Globus pallidus (tissue), 1 donor: ENCODE measurements around the gene AGAP1.

ENCODE experiments used
- DNase-seq: peaks from one replicate; pipeline ENCODE4 v3.0.0-alpha.2; 2015; ENCODE audit warnings: low spot score

The AGAP1 gene

DNA sequence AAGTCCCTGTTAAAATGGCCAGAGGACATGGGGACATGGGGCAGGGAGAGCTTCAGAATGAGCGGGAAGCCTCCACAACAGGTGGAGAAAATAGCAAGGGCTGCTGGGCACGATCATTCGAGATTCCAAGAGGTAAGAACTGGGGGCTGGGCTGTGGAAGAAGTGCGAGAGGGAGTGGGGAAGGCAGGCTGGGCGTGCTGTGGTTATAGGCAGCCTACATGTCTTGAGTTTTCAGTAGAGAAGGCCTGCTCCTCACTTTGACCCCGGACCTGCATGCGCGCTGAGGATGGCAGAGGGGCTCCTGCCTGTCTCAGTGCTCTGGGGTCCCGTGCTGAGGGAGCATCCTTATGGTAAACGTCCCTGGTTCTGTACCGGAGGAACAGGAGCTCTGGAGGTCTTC is 115.5 kb downstream of the AGAP1 start:
- DNase-seq: no peak

DNA sequence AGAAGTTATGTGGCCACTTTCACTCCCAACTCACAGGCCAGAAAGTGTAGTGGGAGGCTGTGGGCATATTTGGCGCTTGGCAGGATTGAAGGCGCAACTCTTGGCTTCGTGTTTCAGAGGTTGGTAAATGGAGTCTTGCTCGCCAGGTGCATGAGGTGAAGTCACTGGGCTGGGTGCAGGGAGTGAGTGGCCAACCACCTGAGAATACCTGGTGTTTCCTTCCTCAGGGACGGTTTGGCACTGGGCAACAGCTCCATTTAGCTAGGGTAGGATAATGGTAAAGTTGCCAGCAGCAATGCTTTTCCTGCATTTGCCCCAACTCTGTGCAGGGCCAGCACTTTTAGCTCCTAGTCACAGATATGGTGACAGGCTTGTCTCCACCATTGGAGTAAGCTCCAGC is 115.9 kb downstream of the AGAP1 start:
- no peak for DNase-seq

DNA sequence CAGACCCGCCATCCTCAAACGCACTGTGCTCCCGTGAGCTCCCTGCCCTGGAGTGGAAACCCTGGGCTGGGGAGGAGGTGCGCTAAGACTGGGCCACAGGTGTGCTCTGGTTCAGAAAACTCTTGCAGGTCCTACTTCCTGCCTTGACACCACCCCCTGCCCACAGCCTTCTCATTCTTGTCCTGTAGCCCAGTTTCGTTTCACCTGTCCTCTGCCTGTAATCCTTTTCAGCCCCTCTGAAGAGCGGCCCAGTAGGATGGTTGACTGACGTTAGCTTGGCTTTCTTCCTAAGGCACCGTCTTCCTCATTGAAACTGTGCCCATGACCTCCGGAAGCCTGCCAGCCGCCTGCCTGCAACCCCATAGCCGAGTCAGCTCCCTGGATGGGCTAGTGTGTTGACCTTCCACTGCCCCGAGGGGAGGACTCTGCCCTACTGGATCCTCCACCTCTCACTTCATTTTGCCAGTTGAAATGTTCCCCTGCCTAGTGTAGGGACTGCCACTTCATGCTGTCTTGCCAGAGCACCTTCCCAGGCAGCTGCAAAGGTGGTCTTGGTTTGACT is 116.9 kb downstream of the AGAP1 start:
- no peak for DNase-seq

GRCh38 chr2:235611349-235611748 is 117.5 kb downstream of the AGAP1 start:
- no peak for DNase-seq

GRCh38 chr2:235611756-235612155 is 117.9 kb downstream of the AGAP1 start:
- no peak for DNase-seq

- DNase-seq: no peak
Measured at GRCh38 chr2:235612181-235612950, 118.5 kb downstream of the AGAP1 start.

DNA sequence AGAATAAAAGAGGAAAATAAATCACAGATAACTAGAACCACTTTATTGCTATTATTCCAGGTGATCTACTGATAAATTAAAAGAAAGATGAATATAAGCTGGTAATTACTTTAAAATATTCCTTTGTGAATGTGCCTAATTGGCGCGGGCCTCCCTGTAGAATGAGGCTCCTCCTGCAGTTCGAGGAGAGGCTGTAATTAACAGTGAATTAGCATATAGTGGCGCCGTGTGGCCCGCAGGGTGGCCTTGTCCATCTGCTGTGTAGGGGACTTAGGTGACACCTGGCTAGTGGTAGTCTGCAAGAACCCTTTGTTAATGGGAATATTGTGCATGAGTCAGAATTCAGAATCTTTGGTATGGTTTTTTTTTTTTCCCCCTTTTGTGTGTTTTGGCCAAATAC is 119.8 kb downstream of the AGAP1 start:
- DNase-seq: no peak

- DNase-seq: no peak
Measured at GRCh38 chr2:235614176-235614860, 120.5 kb downstream of the AGAP1 start.

- DNase-seq: peak; percentile 99
Measured at GRCh38 chr2:235614900-235615712, 121.3 kb downstream of the AGAP1 start.

- no peak for DNase-seq
Measured at GRCh38 chr2:235616885-235617284, 123.0 kb downstream of the AGAP1 start.

DNA sequence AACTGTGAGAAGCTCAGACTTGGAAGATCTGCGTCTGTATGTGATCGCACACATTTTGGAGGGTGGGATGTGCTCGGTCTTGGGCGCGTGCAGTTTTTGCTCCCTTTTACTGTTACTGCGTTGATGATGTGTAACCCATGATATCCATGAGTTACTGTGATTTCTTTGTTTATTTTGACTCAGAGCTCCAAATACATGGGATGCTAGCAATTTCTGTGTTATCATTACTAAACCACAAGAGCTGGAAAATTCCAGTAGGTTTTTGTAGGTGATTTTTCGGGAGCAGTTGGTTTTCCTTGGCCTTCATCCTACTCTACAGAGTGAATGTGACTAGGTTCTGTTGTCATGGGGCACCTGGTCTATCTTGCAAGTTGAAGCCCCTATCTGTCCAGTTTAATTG is 124.2 kb downstream of the AGAP1 start:
- DNase-seq: no peak

GRCh38 chr2:235619544-235619943 is 125.7 kb downstream of the AGAP1 start:
- DNase-seq: no peak

- no peak for DNase-seq
Measured at GRCh38 chr2:235621736-235622135, 127.9 kb downstream of the AGAP1 start.

DNA sequence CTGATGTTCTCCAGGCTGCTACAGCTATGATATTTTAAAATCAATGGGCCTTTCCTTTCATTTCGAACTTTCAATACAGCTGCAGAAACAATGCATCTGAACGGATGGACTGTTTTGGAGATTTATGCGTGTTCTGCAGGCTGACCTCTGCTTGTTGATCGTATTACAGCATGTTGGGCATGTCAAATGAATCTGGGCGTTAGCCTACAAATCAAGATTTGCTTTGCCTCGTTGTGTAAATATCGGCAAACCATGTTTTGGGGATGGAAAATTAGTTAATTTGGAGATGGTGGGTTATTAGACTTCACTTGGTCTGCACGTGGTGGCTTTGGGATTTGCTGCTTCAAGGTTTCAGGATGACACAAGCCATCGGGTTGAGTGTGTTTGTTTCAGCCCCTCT is 129.3 kb downstream of the AGAP1 start:
- DNase-seq: peak; percentile 60

DNA sequence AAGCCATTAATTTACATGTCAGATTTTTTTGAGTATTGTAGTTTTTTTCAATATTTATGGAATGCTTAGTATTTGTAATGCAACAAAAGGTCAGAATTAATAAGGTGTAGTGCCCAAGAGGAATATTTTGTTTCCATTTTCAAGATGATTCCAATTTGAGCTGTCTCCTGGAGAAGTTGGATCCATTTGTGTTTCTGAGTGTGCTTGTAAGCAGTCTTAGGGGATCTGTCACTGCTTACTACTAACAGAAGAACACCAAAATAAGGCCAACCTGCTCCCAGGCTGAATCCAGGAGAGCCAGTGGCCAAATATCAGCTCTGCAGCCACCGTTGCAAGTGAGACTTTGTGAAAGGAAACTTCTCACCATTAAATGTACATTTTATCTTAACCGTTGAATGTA is 129.9 kb downstream of the AGAP1 start:
- no peak for DNase-seq

GRCh38 chr2:235626658-235627057 is 132.8 kb downstream of the AGAP1 start:
- no peak for DNase-seq

GRCh38 chr2:235627682-235628081 is 133.8 kb downstream of the AGAP1 start:
- DNase-seq: no peak

DNA sequence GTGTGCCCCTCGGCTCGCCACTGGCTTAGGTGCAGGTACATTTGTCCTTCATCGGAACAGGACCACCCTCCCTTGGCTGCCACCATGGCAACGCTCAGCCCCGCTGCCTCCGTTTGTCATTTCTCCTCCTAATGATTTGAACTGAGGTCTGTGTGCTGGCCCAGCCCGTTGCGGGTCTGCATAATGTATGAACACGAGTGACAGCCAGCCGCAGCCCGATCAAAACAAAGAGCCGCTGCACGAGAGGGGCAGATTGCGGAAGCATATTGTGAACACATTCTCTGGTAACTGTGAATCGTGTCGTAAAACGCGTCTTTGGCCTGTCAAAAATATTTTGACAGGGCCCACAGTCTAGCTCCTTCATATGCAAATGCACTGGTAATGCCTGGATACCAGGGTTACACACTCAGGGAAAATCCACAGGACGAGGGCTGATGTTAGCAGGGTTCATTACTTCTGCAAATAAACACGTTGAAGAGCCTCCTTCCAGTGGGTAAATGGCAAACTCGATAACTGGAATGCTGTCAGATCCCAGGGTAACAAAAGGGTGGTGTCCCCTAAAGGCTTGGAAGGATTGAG is 137.0 kb downstream of the AGAP1 start:
- no peak for DNase-seq

- DNase-seq: peak; percentile 81
Measured at GRCh38 chr2:235634435-235635158, 140.8 kb downstream of the AGAP1 start.

GRCh38 chr2:235636546-235636945 is 142.7 kb downstream of the AGAP1 start:
- DNase-seq: no peak

GRCh38 chr2:235637896-235638295 is 144.1 kb downstream of the AGAP1 start:
- no peak for DNase-seq
